ENCODE data around the gene GFOD1.

The GFOD1 gene

DNA sequence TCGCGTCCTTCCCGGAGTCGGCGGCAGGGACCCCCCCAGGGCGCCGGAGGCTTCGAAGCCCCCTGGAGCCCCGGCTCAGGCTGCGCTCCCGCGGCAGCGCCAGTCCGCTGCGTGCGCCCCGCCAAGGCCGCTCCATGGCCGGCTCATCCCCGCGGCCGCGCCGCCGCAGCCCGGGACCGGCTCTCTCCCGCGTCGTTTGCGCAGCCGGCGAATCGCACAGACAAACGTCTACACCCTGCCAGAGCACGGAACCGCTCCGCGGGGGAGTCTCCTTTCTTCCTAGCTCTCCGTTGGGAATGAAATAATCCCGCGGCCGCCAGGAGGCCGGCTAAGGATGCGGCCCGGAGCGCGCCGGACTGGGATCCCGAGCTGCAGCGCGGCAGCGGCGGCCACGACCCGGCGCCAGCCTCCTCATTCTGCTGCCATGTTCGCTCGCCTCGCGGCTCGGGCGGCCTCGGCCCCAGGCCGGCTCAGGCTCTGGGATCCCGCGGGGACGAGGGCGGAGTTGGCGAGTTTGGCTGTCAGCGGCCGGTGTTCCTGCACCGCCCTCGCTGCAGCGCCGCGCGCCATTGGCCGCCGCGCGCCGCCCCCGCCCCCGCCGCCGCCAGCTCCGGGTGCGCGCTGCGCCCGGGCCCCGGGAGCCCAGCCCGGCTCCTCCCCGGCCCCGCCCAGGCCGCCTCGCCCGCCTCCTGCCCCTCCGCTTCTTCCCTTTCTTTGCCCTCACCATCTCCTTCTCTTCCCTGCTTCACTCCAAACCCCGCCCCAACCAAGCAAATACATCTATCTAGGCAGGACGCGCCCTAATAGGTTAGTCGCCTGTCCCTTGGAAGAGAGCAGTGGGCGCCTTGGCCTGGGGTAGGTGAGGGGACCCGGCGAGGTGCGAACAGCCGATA is at the start of gene GFOD1:
Gene GFOD1, minus strand, starts transcription at position 479 of the 893 bp plus-strand sequence. CDS start 710 bp downstream, outside the sequence.
- DNase-seq, result peak; percentile 73

DNA sequence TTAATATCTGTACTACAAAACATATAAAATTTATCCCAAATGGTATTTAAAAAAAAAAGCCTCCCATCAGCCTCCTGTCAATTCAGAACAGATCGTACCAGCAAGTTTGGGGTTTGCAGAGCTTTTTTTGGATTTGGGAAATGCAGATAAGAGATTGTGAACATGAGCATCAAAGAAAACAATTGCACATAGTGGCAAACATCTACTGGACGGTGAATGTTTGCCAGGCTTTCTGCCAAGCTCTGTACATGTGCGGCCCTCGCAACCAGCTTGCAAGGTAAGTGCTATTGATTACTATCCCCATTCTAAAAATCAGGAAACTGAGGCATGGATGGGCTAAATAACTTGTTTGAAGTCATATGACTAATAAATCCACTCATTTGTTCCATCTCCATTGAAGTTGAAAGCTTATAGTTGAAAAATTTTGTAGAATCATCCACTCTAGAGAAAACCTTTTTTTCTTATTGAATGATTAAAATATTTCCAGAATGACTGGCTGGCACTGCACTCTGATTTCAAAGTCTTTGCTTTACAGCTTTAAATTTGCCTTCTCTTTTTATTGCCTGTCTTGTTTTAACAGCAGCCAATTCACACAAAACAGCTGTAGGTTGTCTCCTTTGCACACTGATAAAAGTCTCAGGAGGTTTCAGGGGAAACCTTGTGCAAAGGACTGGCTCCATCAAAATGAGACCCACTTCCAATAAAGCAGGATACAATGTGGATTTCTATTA is 49.6 kb upstream of the GFOD1 start:
- no peak for DNase-seq

DNA sequence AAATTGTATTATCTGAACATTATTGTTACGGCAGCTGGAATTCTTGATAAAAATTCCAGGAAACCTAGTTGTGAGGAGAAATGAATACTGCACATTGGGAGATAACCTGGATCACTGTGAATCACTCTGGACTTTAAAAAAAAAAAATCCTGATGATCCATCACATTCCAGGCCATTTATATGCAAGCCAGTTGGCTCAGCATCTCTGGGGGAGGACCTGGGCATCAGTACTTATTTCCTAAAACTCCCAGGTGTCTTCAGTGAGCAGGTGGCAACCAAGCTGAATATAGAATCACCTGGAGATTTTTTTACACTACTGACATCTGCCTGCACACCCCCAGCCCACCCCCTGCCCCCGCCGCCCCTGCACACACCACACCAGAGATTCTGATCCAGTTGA is 47.9 kb upstream of the GFOD1 start:
- no peak for DNase-seq

- no peak for DNase-seq
Measured at GRCh38 chr6:13534536-13534935, 47.1 kb upstream of the GFOD1 start.

DNA sequence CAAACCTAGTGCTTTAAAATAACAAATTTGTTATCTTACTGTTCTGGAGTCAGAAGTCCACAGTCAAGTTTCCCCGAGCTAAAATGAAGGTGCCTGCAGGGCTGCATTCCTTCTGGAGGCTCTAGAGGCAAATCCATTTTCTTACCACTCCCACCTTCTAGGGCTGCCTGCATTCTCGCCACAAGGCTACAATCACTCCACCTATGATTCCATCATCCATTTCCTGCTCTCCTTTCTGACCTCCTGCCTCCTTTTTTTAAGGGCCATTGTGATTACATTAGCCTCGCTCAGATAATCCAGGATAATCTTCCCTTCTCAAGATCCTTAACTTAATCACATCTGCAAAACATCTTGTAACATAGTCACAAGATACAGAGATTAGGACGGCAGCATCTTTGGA is 44.6 kb upstream of the GFOD1 start:
- no peak for DNase-seq

DNA sequence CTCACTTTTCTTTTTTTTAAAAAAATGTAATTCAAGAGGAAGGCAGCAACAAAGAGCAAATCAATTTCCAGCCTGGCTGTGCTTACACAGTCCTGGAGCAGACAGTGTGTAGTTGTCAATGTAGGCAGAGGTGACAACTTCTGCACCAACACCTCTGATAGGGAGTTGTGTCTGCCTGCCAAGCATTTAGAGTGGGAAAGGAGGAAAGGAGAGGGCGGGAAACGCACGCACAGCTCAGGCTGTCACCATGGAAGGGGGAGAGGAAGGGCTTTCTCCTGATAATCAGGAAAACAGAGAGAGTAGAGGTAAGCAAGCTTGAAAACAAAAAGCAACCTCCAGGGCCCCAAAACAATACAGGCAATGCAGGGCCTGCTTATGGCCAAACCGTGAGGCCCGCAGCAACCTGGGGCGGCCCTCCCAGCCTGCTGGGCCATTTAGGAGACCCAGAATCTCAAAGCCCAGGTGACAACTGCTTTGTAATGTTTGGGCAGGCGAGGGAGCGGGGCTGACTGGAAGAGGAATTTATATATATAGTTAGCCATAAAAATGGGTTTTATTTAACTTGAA is 41.5 kb upstream of the GFOD1 start:
- DNase-seq, result no peak

- peak; percentile 17 for DNase-seq
Measured at GRCh38 chr6:13528232-13528631, 40.8 kb upstream of the GFOD1 start.

DNA sequence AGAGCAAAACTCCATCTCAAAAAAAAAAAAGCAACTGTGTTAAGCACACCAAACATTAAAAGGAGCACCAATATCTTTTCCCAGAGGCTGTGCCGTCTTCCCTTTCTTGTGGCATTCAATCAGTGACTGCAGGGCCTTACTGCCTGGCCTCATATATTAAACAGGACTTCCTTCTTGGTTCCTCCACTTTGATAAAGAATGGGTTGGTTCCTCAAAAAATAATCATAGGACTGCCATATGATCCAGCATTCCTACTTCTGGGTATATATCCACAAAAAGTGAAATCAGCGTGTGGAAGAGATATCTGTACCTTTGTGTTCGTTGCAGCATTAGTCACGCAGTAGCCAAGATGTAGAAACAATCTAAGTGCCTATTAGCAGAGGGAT is 40.3 kb upstream of the GFOD1 start:
- DNase-seq, result no peak

GRCh38 chr6:13526727-13527670 is 39.6 kb upstream of the GFOD1 start:
- peak; percentile 96 for DNase-seq

- no peak for DNase-seq
Measured at GRCh38 chr6:13526357-13526726, 38.9 kb upstream of the GFOD1 start.

GRCh38 chr6:13524801-13525508 is 37.6 kb upstream of the GFOD1 start:
- DNase-seq, result peak; percentile 92

- DNase-seq, result peak; percentile 56
Measured at GRCh38 chr6:13523826-13524622, 36.6 kb upstream of the GFOD1 start.

DNA sequence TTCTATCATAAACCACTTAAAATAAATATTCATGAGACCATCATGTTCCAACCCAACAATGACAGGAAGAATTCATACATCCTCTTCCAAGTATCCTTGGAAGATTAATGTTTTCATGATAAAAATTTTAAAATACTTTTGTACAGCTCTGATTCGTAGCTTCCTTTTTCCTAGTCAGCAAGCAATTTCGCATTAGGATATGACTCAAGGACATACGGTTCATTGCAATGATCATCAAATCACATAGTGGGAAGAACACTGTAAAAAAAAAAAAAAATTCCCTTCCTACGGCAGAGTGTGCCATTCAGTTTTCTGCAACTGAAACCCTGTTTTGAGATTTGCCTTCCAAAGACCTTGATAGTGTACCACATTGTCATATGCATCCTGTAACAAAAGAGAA is 35.3 kb upstream of the GFOD1 start:
- DNase-seq, result no peak

- no peak for DNase-seq
Measured at GRCh38 chr6:13519839-13520238, 32.4 kb upstream of the GFOD1 start.

GRCh38 chr6:13517116-13517515 is 29.7 kb upstream of the GFOD1 start:
- no peak for DNase-seq

DNA sequence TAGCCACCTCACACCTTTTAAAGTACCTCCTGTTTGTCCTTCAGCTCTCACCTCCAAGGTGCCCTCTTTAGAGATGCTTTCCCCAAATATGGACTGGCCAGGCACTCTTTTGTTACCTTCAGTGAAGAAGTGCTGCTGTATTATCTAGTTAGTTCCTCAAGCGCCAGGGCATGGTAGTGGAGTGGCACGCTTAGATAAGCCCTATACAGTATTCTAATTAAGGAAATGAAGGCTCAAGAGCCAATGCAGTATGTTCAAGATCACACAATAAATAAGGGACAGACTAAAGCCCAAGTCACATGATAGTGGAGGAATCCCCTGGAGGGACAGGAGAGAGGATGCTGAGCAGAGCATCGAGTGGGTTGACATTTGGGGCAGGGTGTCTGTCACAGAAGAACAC is 28.5 kb upstream of the GFOD1 start:
- no peak for DNase-seq

DNA sequence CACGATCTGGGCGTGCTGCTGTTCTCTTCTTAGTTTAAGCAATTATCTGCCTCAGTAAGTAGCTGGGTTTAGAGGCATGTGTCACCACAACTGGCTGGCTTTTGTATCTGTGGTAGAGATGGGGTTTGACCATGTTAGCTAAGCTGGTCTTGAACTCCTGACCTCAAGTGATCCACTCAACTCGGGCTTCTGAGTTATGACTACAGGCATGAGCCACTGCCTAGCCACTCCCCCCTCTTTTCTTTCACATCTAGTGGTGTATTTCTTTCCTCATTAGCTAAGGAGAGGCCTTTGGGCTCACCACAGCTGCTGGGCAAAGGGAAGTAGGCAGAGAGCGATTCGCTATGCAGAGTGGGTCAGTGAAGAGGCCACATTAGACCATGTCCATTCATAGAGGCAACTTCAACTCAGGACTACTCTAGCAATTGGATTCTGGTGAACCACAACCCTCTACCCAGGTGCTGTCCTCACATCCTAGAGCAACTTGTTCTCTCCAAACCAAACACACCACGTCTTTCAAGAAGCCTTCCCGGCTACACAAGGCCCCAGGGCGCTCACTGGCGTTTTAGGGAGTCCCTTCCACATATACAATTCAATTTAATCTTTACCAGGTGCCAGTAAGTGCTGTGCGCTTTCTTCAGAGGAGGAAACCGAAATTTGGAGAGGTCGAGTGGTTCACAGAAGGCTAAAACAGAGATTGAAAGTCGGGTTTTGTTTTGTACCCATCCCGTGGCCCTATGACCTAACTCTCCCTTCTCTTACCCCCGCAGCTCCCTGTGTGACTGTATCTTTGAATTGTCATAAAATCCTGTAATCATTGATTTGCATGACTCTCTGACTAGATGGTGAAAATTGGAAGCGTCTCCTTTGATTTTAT is 26.5 kb upstream of the GFOD1 start:
- DNase-seq, result no peak

DNA sequence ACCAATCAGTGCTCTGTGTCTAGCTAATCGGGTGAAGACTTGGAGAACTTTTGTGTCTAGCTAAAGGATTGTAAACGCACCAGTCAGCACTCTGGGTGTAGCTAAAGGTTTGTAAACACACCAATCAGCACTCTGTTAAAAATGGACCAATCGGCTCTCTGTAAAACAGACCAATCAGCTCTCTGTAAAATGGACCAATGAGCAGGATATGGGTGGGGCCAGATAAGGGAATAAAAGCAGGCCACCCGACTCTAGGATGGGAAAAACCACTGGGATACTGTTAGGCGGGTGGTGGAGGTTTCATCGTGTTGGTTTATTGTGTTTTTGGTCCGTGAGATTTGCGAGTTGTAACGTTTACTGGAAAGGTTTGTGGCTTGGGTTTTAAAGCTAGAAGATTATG is 25.5 kb upstream of the GFOD1 start:
- DNase-seq, result no peak

DNA sequence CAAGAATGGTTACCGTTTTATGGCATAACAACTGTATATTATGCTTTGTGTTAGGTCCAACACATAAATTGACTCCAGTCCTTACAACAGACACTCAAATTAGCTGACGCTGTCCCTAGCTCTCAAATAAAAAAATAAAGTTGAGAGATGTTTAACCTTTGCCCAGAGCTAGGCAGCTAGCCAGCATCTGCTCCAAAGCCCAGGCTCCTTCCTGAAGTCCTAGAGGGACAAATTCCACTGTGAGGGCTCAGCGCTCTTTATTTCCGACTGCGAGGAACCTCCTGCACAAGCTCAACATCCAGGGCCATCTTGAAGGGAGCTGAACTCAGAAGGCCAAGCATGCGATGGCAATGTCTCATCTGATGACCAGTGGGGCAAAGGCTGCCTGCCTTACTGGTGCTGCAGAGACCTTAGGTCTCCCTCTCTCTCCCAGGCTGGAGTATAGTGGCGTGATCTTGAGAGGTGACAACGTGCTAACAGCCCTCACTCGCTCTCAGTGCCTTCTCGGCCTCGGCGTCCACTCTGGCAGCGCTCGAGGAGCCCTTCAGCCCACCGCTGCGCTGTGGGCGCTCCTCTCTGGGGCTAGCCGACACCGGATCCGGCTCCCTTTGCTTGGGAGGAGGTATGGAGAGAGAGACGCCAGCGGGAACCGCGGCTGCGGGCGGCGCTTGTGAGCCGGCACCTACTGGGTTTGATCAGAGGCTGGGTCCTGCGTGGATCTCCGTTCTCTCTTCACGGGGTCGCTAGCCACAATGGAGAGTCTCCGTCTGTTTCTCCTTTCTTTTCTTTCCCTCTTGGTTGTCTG is 24.7 kb upstream of the GFOD1 start:
- DNase-seq, result no peak
